ENCODE measurements around the gene PILRA. TPM values are rescaled to one million over a fixed set of nuclear protein-coding genes. Genes with fewer than 3 reads are reported as not detected.
A peak's percentile ranks its signal among the peaks of the same experiment; 100 is the strongest.
"Not testable (repeated sequence)": the region's sequence is repeated elsewhere in the genome, so short reads cannot be mapped to it uniquely, and the experiment has no call there.

The PILRA gene
- total RNA-seq, 4 donors from 2014 or later: 10.9 to 27.3 (median 15.8) TPM

GRCh38 chr7:100374601-100375000 is 1.3 kb downstream of the PILRA start:
- peak overlapping the region in 1 of 4 donors; percentile 41 for H3K4me3 ChIP-seq
- no peak for DNase-seq (ENCODE audit: low spot score in 2 of 2)
- WGBS, 2 donors: 55 to 68% methylated on average over 5 of the region's 5 CpGs
- peaks cover 0 to 37% (median 6%) of the 10 kb centered on the region in 4 donors for H3K4me1 ChIP-seq
- peak overlapping the region in 1 of 4 donors; percentile 54 for H3K27ac ChIP-seq
- peaks cover 0 to 7% (median 0%) of the 10 kb centered on the region in 3 donors for H3K36me3 ChIP-seq
- H3K27me3 ChIP-seq: no peaks in the 10 kb centered on the region
- TF ChIP-seq CTCF (IDR thresholded peaks at IDR 0.05): no peak
- TF ChIP-seq POLR2A (IDR thresholded peaks at IDR 0.05): no peak
- TF ChIP-seq EP300 (IDR thresholded peaks at IDR 0.05): no peak
- H3K9me3 ChIP-seq: no peaks in the 10 kb centered on the region

GRCh38 chr7:100376066-100376465 is 2.8 kb downstream of the PILRA start:
- Histone ChIP-seq H3K4me3 (no peak overlapping the region), H3K9me3 (no peaks in the 10 kb centered on the region), H3K27ac (peak overlapping the region in 1 of 4 donors; percentile 8), H3K36me3 (no peaks in the 10 kb centered on the region), H3K27me3 (no peaks in the 10 kb centered on the region), H3K4me1 (peaks cover 0 to 27% (median 4%) of the 10 kb centered on the region in 4 donors)
- DNase-seq (ENCODE audit: low spot score in 2 of 2): no peak
- no peak for TF ChIP-seq CTCF (IDR thresholded peaks at IDR 0.05)
- no peak for TF ChIP-seq POLR2A (IDR thresholded peaks at IDR 0.05)
- no peak for TF ChIP-seq EP300 (IDR thresholded peaks at IDR 0.05)
- WGBS, 2 donors: 92 to 93% methylated on average over 3 of the region's 3 CpGs

GRCh38 chr7:100378114-100378755 is 4.9 kb downstream of the PILRA start:
- DNase-seq (ENCODE audit: low spot score in 2 of 2): no peak
- no peak overlapping the region for H3K4me3 ChIP-seq
- no peaks in the 10 kb centered on the region for H3K9me3 ChIP-seq
- no peaks in the 10 kb centered on the region for H3K27me3 ChIP-seq
- H3K36me3 ChIP-seq: no peaks in the 10 kb centered on the region
- 89 to 91% methylated on average over 4 of the region's 4 CpGs for WGBS, 2 donors
- no peak overlapping the region for H3K27ac ChIP-seq
- H3K4me1 ChIP-seq: peaks cover 0 to 7% (median 0%) of the 10 kb centered on the region in 4 donors
- TF ChIP-seq CTCF (IDR thresholded peaks at IDR 0.05) (no peak), POLR2A (IDR thresholded peaks at IDR 0.05) (no peak), EP300 (IDR thresholded peaks at IDR 0.05) (no peak)

- Histone ChIP-seq H3K27me3 (no peaks in the 10 kb centered on the region), H3K36me3 (no peaks in the 10 kb centered on the region), H3K4me3 (no peak overlapping the region), H3K4me1 (peaks cover 0 to 7% (median 0%) of the 10 kb centered on the region in 4 donors), H3K27ac (peak overlapping the region in 3 of 4 donors; percentile 5 to 69 (median 55)), H3K9me3 (no peaks in the 10 kb centered on the region)
- WGBS, 2 donors: 60 to 70% methylated on average over 4 of the region's 4 CpGs
- no peak for DNase-seq (ENCODE audit: low spot score in 2 of 2)
- peak in 1 of 2 donors; percentile 47 for TF ChIP-seq EP300 (IDR thresholded peaks at IDR 0.05)
- TF ChIP-seq POLR2A (IDR thresholded peaks at IDR 0.05): no peak
Observed at GRCh38 chr7:100380196-100380595, 6.9 kb downstream of the PILRA start.

GRCh38 chr7:100381531-100382233 is 8.4 kb downstream of the PILRA start:
- not testable (repeated sequence) for DNase-seq (ENCODE audit: low spot score in 2 of 2); H3K27ac ChIP-seq; H3K4me3 ChIP-seq; H3K4me1 ChIP-seq; H3K36me3 ChIP-seq; H3K9me3 ChIP-seq; H3K27me3 ChIP-seq
- WGBS, 2 donors: 73 to 83% methylated on average over 22 to 31 of the region's 49 CpGs

- TF ChIP-seq EP300 (IDR thresholded peaks at IDR 0.05): peak in 1 of 2 donors; percentile 22
- DNase-seq (ENCODE audit: low spot score in 2 of 2); H3K9me3 ChIP-seq; H3K4me1 ChIP-seq; H3K4me3 ChIP-seq; H3K36me3 ChIP-seq; H3K27me3 ChIP-seq: not testable (repeated sequence)
- H3K27ac ChIP-seq: peak overlapping the region in 2 of 4 donors; percentile 52 to 75
- 82 to 90% methylated on average over 8 of the region's 8 CpGs for WGBS, 2 donors
Observed at GRCh38 chr7:100382234-100382853, 9.1 kb downstream of the PILRA start.

All from tibial nerve (tissue), 4 donors.